NCI-H128 (cell line): ENCODE results near the gene SCNN1A.

ENCODE experiments used
- DNase-seq: peaks from one replicate; lab custom pipeline; 2025; ENCODE audit not compliant: unreplicated experiment; lab: John Stamatoyannopoulos, UW

SCNN1A gene

GRCh38 chr12:6369916-6370575, 5.3 kb downstream of the SCNN1A start:
- no peak for DNase-seq

- DNase-seq = no peak
Measured at GRCh38 chr12:6368906-6369525, 6.3 kb downstream of the SCNN1A start.

GRCh38 chr12:6367969-6368892, 7.1 kb downstream of the SCNN1A start:
- DNase-seq = no peak

GRCh38 chr12:6367065-6367968, 8.0 kb downstream of the SCNN1A start:
- DNase-seq = no peak

- DNase-seq = no peak
Measured at GRCh38 chr12:6364044-6364374, 11.4 kb downstream of the SCNN1A start.

- DNase-seq = no peak
Measured at GRCh38 chr12:6363330-6364043, 11.9 kb downstream of the SCNN1A start.

GRCh38 chr12:6363010-6363329, 12.4 kb downstream of the SCNN1A start:
- DNase-seq = no peak

- DNase-seq = no peak
Measured at GRCh38 chr12:6362403-6362802, 13.0 kb downstream of the SCNN1A start.

GRCh38 chr12:6361834-6362233, 13.5 kb downstream of the SCNN1A start:
- no peak for DNase-seq

- no peak for DNase-seq
Measured at GRCh38 chr12:6360578-6361490, 14.5 kb downstream of the SCNN1A start.

- DNase-seq = no peak
Measured at GRCh38 chr12:6360080-6360571, 15.2 kb downstream of the SCNN1A start.

GRCh38 chr12:6358881-6359280, 16.5 kb downstream of the SCNN1A start:
- no peak for DNase-seq

- DNase-seq = no peak
Measured at GRCh38 chr12:6356374-6356820, 19.0 kb downstream of the SCNN1A start.

- DNase-seq = no peak
Measured at GRCh38 chr12:6355491-6356373, 19.6 kb downstream of the SCNN1A start.

- no peak for DNase-seq
Measured at GRCh38 chr12:6354495-6355393, 20.6 kb downstream of the SCNN1A start.

GRCh38 chr12:6352193-6353173, 22.9 kb downstream of the SCNN1A start:
- no peak for DNase-seq
